HG02973 (cell line): ENCODE measurements around the gene COL4A6.
"Not testable (repeated sequence)": the region's sequence is repeated elsewhere in the genome, so short reads cannot be mapped to it uniquely, and the experiment has no call there.

ENCODE experiments used
- ATAC-seq: cut with Tn5 transposase; IDR thresholded peaks from one replicate; pipeline ENCODE4 v1.9.1; 2021; ENCODE audit warnings: moderate library complexity; ENCODE audit not compliant: unreplicated experiment

Gene COL4A6

GRCh38 chrX:108438110-108438623, at the start of gene COL4A6:
TSS of gene COL4A6 (minus strand) at chrX:108438422. CDS start at chrX:108438196, 226 bp downstream.
- ATAC-seq = no peak

- no peak for ATAC-seq
Observed at GRCh38 chrX:108485960-108486359, 47.7 kb upstream of the COL4A6 start.

- no peak for ATAC-seq
Observed at GRCh38 chrX:108484251-108484650, 46.0 kb upstream of the COL4A6 start.

GRCh38 chrX:108481528-108481927, 43.3 kb upstream of the COL4A6 start:
- ATAC-seq = not testable (repeated sequence)

- no peak for ATAC-seq
Observed at GRCh38 chrX:108473979-108474378, 35.8 kb upstream of the COL4A6 start.

GRCh38 chrX:108468486-108468885, 30.3 kb upstream of the COL4A6 start:
- no peak for ATAC-seq

GRCh38 chrX:108464604-108465003, 26.4 kb upstream of the COL4A6 start:
- no peak for ATAC-seq

GRCh38 chrX:108456971-108457477, 18.8 kb upstream of the COL4A6 start:
- ATAC-seq = no peak

- no peak for ATAC-seq
Observed at GRCh38 chrX:108453841-108454240, 15.6 kb upstream of the COL4A6 start.

- no peak for ATAC-seq
Observed at GRCh38 chrX:108447303-108447702, 9.1 kb upstream of the COL4A6 start.

- ATAC-seq = no peak
Observed at GRCh38 chrX:108442901-108443464, 4.8 kb upstream of the COL4A6 start.

- ATAC-seq = no peak
Observed at GRCh38 chrX:108439961-108440696, 1.9 kb upstream of the COL4A6 start.

GRCh38 chrX:108439426-108439942, 1.3 kb upstream of the COL4A6 start, which contains the start of gene COL4A5:
TSS of gene COL4A5 (plus strand) at chrX:108439838. CDS start at chrX:108440126, 288 bp downstream.
- no peak for ATAC-seq

GRCh38 chrX:108437349-108438109, 693 bp downstream of the COL4A6 start:
- no peak for ATAC-seq

- no peak for ATAC-seq
Observed at GRCh38 chrX:108435261-108435660, 3.0 kb downstream of the COL4A6 start.

- ATAC-seq = no peak
Observed at GRCh38 chrX:108426262-108426661, 12.0 kb downstream of the COL4A6 start.

GRCh38 chrX:108420481-108420880, 17.7 kb downstream of the COL4A6 start:
- no peak for ATAC-seq

- ATAC-seq = no peak
Observed at GRCh38 chrX:108419401-108419800, 18.8 kb downstream of the COL4A6 start.

GRCh38 chrX:108417257-108417656, 21.0 kb downstream of the COL4A6 start:
- ATAC-seq = no peak

- ATAC-seq = no peak
Observed at GRCh38 chrX:108415891-108416290, 22.3 kb downstream of the COL4A6 start.

- no peak for ATAC-seq
Observed at GRCh38 chrX:108415146-108415545, 23.1 kb downstream of the COL4A6 start.
